CD4-positive, alpha-beta T cell treated with Interleukin-17A for 4 hours (primary cell): ENCODE measurements around the gene NDRG4.
A peak's percentile ranks its signal among the peaks of the same experiment; 100 is the strongest.
"Not testable (repeated sequence)": the region's sequence is repeated elsewhere in the genome, so short reads cannot be mapped to it uniquely, and the experiment has no call there.

Experiments used
- DNase-seq: peaks from one replicate; pipeline ENCODE4 v3.0.0-alpha.2; 2020; ENCODE audit warnings: mixed read lengths

NDRG4 gene

GRCh38 chr16:58465817-58466216 lies 34.1 kb upstream of the NDRG4 start:
- DNase-seq, result no peak

- no peak for DNase-seq
These were observed 33.5 kb upstream of the NDRG4 start for GRCh38 chr16:58466396-58466795.

GRCh38 chr16:58467905-58468304 lies 32.0 kb upstream of the NDRG4 start:
- no peak for DNase-seq

GRCh38 chr16:58471209-58471975 lies 28.6 kb upstream of the NDRG4 start:
- DNase-seq, result no peak

GRCh38 chr16:58472266-58472665 lies 27.7 kb upstream of the NDRG4 start:
- no peak for DNase-seq

DNA sequence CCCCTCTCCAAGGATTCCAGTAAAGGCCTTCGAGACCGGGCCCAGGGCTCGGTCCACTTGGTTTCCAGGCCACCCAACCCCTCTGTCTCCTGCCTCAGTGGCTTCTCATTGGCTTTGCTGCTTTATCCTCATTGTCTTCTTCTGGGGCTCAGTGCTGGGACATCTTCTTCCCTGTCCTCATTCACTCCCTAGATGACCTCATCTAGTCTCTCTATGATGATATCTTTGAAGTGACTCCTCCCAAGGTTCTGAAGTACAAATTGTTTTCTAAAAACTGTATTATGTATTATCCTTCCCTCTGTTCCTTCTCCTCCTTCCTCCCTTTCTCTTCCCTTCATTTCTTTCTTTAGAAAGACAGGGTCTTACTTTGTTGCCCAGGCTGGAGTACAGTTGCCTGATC lies 27.1 kb upstream of the NDRG4 start:
- no peak for DNase-seq

DNA sequence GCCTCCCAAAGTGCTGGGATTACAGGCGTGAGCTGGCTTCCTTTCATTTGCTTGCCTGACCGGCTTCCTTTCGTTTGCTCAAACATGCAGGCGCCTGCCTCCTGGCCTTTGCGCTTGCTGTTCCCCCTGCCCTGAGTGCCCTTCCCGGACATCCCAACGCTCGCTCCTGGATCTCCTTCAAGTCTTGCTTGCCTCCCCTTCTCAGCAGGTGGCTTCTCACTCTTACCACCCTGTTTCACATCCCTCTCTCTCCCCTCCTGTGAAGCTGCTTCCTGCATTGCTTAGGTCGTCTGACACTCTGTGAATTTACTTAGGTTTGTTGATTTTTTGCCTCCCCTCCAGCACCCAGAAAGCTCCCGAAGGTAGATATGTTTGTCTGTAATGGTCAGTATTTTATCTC lies 25.6 kb upstream of the NDRG4 start:
- DNase-seq, result no peak

DNA sequence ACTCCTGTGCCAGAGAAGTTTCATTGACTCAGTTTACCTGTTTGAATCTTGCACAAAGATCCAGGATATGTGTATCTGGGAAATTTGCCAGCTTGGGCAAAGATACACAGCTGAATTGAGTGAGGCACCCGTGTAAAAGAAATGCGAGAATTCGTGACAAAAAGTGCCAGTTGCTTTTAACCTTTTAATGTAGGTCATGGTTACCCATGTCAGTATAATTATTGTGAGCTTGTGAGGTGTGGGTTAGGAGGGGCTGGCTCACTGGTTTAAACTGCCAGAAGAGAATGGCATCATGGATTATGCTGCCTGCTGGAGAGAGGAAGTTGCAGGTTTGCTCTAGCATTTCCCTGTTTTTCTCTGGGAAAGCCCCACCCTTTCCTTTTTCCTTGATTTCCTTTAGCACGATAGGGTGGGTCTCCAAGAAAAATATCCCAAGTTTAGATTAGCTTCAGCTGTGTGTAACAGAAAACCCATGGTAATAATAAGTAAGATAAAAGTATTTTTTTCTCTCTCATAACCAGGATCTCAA lies 24.8 kb upstream of the NDRG4 start:
- DNase-seq, result no peak

DNA sequence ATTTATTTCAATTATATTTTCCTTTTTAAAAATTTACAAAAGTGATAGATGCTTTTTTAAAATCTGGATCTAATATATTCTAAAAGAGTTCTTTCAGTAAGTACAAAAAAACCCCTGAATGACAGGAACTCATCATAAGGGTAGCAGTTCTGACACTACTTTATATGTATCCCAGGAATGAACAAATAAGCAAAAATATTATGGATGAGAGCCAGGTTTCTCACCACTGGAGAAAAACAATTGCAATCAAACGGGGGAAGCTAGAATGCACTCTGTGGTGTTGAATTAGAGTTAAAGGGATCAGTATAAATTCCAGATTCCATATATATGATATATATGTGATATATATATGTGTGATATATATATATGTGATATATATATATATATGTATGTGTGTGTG lies 23.2 kb upstream of the NDRG4 start:
- DNase-seq, result no peak

GRCh38 chr16:58478427-58478826 lies 21.5 kb upstream of the NDRG4 start:
- no peak for DNase-seq

DNA sequence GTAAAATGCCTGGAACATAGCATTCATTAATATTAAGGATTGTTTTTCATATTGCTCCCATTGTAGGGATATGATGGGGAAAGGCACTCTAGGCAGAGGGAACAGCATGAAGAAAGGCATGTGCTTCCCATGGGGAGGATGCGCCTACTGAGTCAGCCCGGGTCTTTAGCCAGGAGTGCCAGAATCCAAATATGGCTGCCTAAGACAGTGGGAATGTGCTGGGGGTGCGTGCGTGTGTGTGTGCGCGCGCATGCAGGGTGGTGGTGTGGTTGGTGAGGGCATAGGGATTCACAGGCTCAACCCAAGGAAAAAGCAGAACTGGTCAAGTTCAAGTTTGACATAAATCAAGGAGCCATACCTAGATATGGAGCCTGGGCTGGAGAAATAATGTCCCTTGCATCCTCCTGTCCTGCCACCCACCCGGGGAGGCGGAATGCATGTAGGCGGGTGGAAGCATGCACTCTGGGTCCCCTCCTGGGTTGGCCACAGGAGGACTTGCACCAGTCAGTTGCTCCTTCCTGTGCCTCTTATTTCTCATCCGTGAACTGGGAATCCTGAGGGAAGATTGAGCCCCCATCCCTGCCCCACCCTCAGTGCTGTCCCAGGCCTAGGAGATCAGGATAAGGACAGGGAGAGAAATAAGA lies 18.6 kb upstream of the NDRG4 start:
- no peak for DNase-seq

DNA sequence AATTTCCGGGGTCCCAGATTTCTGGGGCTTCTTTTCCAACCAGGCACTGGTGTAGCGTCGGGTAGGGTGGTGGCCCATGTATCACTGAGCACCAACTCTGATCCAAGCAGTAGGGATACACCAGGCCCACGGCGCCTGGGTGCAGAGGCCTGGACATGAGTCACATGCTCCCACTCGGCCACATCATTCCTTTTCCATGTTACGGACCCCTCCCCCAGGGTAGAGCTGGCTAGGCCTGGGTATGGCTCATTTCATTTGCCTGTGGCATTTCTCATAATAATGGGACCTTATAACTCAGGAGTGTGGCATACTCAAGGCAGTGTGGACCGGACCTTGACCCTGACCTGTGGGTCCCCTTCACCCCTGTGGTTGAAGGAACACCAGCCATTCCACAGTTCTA lies 18.0 kb upstream of the NDRG4 start:
- no peak for DNase-seq

DNA sequence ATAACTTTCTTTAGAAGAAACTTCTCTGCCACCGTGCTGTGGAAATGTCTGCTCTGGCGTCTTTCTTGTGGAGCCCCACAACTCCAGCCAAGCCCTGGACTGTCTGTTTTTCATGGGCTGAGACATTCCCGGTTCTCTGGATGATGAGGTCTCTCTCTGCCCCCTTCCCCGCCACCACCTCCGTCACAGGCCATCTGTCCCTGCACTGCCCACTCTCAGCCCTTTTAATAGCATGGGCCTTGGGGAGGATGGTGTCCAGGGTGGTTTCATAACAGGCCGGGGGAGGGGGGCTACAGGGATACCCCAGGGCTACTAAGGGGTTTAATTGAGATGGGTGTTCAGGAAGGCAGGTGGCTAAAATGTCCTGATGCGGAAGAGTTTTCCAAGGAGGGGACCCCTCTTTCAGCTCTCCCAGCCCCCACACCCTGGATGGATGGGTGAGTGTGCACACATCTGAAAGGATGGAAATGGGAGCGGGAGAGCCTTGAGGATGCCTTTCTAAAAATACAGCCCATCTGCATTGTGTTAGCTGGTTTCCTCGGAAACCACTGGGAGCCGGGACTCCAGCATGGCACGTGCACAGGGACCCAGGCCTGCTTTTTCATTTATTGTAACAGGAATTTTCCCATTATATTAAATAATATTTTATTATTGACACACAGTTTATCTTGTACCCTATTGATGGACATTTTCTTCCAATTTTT lies 14.6 kb upstream of the NDRG4 start:
- DNase-seq, result no peak

DNA sequence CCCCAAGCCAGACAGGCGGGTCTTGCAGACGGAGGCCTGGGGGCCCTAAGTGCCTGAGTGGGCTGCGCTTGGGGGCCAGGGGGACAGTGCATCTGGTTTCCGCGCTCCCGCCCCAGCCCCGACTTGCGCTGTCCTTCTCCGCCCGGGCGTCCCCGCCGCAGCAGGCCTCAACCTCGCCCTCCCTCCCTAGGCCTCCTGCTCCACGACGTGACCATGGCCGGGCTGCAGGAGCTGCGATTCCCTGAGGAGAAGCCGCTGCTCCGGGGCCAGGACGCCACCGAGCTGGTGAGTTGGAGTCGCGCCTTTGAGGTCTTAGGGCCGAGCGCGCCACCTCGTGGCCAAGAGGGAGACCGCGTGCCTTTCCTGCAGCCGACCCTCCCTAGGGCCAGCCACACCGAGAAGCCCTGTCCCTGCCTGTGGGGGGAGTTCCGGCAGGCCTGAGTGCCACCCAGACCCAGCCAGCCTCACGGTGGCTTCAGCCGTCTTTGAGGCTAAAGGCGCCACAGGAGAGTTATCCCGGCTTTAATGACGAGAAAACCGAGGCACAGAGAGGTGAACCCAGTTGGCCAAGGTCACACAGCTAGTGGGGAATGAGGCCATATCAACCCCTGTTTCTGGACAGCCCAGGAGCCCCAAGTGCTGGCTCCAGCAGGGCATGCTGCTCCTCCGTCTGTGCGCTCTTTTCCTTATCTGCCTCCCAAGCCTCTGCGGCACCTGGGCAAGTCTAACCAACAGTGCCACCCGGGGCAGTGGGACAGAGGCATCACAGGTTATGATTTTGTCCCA lies 12.2 kb upstream of the NDRG4 start:
- peak; percentile 80 for DNase-seq

DNA sequence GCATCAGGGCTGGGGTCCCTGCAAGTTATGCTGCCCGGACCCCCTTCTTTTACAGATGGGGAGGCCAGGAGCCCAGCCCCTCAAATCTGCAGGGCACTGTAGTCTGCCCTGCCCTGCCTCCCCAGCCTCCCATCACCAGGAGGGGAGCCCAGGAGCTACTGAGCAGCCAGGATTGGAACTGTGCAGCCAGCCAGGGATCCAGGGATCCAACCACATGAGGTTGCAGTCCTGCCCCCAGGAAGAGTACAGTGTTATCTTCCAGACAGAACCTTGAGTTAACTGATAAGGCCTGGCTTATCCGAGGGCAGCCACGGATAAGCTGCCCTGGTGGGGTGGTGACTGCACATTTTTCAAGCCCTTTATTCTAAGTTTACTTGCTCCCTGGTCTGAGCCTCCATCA lies 11.4 kb upstream of the NDRG4 start:
- DNase-seq, result no peak

DNA sequence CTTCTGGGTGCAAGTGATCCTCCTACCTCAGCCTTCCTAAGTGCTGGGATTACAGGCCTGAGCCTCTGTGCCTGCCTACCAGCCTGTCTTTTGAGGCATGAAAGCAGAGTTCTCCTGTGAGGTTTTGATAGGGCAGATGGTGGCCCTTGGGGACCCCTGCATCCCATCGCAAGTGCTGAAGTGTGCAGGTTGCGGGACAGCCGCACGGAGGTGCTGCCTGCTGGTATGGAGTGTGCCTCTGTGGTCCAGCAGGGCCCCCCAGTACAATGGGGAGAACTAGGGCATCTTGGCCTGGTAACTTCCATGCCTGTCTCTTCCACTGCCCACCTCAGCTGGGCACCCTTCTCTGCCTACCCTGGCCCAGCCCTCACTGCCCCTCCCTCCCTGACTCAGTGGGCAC lies 9.9 kb upstream of the NDRG4 start:
- DNase-seq, result no peak

DNA sequence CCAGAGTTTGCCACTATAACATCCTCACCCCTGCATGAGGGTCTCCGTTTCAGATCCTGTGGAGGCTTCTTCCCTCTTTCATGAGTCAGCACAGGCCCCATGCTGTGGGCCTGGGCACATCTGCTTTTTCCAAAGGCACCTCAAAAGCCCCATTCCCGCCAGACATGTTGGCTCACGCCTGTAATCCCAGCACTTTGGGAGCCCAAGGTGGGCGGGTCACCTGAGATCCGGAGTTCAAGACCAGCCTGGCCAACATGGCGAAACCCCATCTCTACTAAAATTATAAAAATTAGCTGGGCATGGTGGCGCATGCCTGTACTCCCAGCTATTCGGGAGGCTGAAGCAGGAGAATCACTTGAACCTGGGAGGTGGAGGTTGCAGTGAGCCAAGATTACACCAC lies 9.4 kb upstream of the NDRG4 start:
- DNase-seq, result not testable (repeated sequence)

DNA sequence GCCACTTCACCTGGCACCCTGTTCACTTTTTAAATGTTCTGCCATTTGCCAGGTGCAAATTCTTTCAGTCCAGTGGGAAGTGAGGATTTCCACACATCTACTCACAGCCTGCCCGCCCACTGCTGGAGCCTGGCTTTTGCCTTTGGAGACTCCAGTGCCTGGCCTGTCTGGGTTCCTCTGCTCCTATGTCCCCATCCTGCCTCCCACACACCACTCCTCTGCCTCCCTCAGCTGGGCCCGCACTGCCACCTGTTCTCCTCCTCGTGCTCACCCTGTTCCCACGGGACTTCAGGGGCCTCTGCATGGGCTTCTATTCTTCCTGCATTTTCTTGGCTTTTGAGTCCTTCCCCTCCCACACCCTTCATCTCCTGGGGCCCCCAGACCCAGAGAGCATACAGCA lies 7.9 kb upstream of the NDRG4 start:
- no peak for DNase-seq

- no peak for DNase-seq
These were observed 7.2 kb upstream of the NDRG4 start for GRCh38 chr16:58492735-58493134.

DNA sequence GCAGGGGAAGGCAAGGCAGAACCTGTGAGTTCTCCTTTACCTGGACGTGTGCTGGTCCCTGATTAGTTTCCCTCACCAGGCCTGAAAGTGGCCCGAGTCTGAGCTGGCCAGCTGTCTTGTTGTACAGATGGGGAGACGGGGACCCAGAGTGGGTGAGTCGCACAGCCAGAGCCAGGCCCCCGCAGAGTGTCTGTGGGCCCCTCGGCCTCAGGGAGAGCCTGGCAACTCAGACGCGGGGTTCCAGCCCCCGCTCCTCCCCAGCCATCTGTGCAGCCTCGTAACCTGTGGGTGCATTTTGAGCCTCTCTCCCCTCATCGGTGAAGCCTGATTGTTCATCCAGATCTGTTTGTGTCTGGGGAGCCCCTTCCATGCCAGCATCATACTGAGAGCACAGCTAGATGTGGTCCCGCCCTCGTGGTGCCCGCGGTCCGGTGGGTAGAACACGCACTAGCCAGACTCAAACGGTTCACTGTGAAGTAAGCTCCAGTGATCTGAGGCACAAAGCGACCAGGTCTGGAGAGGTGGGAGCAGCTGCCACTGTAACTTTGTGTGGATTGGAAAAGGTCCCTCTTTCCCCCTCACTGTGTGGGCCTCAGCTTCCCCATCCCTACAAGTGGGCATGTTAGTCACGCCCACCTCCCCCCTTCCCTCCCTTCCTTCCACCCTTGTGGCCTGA lies 6.0 kb upstream of the NDRG4 start:
- DNase-seq, result no peak

DNA sequence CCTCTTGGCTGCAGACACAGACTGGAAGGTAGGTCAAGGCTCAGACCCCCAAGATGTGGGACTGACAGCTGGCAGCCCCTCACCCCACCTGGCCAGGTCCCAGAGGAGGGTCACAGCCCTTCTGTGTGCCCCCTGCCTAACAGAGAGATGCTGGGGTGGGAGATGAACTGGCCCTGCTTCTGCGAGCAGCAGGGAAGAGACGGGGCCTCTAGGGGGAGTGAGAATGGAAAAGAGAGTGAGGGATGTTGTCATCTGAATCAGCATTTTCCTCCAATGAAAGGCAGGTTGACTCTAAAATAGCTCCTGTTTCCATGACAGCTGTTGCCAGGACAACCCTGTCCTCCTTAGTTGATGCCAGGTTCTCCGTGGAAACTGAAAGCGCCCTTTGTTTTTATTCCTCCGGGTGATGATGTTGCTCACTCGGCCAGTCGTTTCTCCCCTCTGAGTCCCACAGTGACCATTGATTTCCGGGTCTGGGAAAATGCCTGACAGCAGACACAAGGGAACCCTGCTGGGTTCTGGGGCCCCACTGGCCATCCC lies 4.9 kb upstream of the NDRG4 start:
- DNase-seq, result peak; percentile 55
